Osteocyte (in vitro differentiated cells): ENCODE results near the gene UBE2O. TPM values are rescaled to one million over a fixed set of nuclear protein-coding genes. Genes with fewer than 3 reads are reported as not detected.

Source experiments
- DNase-seq: peaks from one replicate; pipeline ENCODE4 v3.0.0; 2021; ENCODE audit warnings: mixed read lengths; ENCODE audit not compliant: unreplicated experiment; ENCODE audit errors: extremely low spot score
- H3K27ac Mint-ChIP-seq: one replicate; pipeline ENCODE4 v1.8.0; 2021; ENCODE audit warnings: mild to moderate bottlenecking, mixed read lengths; ENCODE audit not compliant: unreplicated experiment
- H3K27me3 Mint-ChIP-seq: one replicate; pipeline ENCODE4 v1.8.0; 2021; ENCODE audit warnings: mixed read lengths; ENCODE audit not compliant: unreplicated experiment
- H3K36me3 Mint-ChIP-seq: one replicate; pipeline ENCODE4 v1.8.0; 2021; ENCODE audit warnings: mixed read lengths; ENCODE audit not compliant: unreplicated experiment
- H3K4me1 Mint-ChIP-seq: one replicate; pipeline ENCODE4 v1.8.0; 2021; ENCODE audit warnings: mixed read lengths; ENCODE audit not compliant: unreplicated experiment
- H3K4me3 Mint-ChIP-seq: one replicate; pipeline ENCODE4 v1.8.0; 2021; ENCODE audit warnings: mild to moderate bottlenecking, moderate library complexity, mixed read lengths; ENCODE audit not compliant: unreplicated experiment
- H3K9me3 Mint-ChIP-seq: one replicate; pipeline ENCODE4 v1.8.0; 2021; ENCODE audit warnings: mixed read lengths; ENCODE audit not compliant: unreplicated experiment
- CTCF ChIP-seq: fragments of 200-600 bp; sonication (generic); IDR thresholded peaks from 2 replicates; pipeline ENCODE4 v1.5.0; 2021; ENCODE audit warnings: antibody characterized with exemption, mild to moderate bottlenecking, moderate library complexity
- total RNA-seq: library from RNA; stranded (reverse); gene quantifications from 2 replicates; pipeline ENCODE4 v1.2.1, GENCODE V29; 2021

Gene UBE2O
- total RNA-seq, 1 donor from 2014 or later: 30.7 TPM

GRCh38 chr17:76492123-76492988 lies 39.4 kb upstream of the UBE2O start:
- Mint-ChIP-seq H3K27ac (peak overlapping the region; percentile 95), H3K27me3 (no peaks in the 10 kb centered on the region), H3K4me1 (peaks cover 36% of the 10 kb centered on the region), H3K36me3 (peaks cover 3% of the 10 kb centered on the region), H3K4me3 (peak overlapping the region; percentile 54), H3K9me3 (no peaks in the 10 kb centered on the region)
- DNase-seq: no peak
- TF ChIP-seq CTCF: no peak

- Mint-ChIP-seq H3K36me3 (peaks cover 3% of the 10 kb centered on the region), H3K9me3 (no peaks in the 10 kb centered on the region), H3K4me3 (no peak overlapping the region), H3K4me1 (peaks cover 30% of the 10 kb centered on the region), H3K27ac (peak overlapping the region; percentile 52), H3K27me3 (no peaks in the 10 kb centered on the region)
- no peak for DNase-seq
- no peak for TF ChIP-seq CTCF
Observed at GRCh38 chr17:76491271-76492122, 38.5 kb upstream of the UBE2O start.

- peaks cover 29% of the 10 kb centered on the region for H3K4me1 Mint-ChIP-seq
- TF ChIP-seq CTCF: no peak
- peaks cover 3% of the 10 kb centered on the region for H3K36me3 Mint-ChIP-seq
- no peak overlapping the region for H3K27ac Mint-ChIP-seq
- H3K4me3 Mint-ChIP-seq: no peak overlapping the region
- DNase-seq: no peak
- H3K27me3 Mint-ChIP-seq: no peaks in the 10 kb centered on the region
- no peaks in the 10 kb centered on the region for H3K9me3 Mint-ChIP-seq
Observed at GRCh38 chr17:76490112-76490710, 37.3 kb upstream of the UBE2O start.

DNA sequence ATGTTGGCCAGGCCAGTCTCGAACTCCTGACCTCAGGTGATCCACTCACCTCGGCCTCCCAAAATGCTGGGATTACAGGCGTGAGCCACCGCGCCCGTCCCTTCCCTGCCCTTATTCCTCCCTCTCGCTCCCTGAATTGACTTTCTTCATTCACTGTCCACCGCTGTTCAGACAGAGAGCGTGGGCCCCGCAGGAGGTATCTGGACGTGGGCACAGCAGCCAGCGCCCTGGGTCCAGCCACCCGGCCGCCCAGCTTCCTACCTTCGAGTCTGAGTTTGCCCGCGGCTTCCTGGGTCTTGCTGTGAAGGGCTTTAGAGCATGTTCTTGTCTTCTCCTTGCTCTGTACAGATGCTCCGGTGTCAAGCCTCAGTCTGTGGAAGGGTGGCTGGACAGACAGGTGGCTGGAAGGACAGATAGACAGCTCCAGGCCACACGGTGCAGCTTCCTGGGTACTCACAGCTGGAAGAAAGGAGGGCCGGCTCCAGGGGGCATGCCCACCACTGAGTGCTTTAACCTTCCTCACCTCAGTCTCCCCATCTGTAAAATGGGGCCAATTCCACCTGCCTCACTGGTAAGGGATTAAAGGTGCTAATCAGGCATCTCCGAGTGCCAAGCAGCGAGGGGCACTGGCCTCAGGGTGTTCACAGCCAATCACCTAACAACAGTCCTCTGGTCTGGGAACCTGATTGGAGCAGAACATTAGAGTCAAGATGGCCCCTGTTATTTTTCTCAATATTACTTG lies 34.7 kb upstream of the UBE2O start:
- H3K4me3 Mint-ChIP-seq: no peak overlapping the region
- H3K27me3 Mint-ChIP-seq: no peaks in the 10 kb centered on the region
- DNase-seq: no peak
- H3K9me3 Mint-ChIP-seq: no peaks in the 10 kb centered on the region
- H3K36me3 Mint-ChIP-seq: peaks cover 3% of the 10 kb centered on the region
- no peak for TF ChIP-seq CTCF
- peaks cover 13% of the 10 kb centered on the region for H3K4me1 Mint-ChIP-seq
- H3K27ac Mint-ChIP-seq: no peak overlapping the region
